HepG2 (cell line): Measurements from ENCODE around the gene GIPC3. TPM values are rescaled to one million over a fixed set of nuclear protein-coding genes. Genes with fewer than 3 reads are reported as not detected.

Source experiments
- ATAC-seq: fragments of 200-7000 bp; cut with Tn5 transposase; 3 replicates; pipeline ENCODE4 v1.9.1; 2020; ENCODE audit warnings: mild to moderate bottlenecking, moderate library complexity
- BruUV-seq: library from RNA; stranded (reverse); fragments of 400-500 nt; replicated peaks from 2 replicates; lab custom pipeline; 2021; lab: Mats Ljungman, UMichigan
- CTCF ChIA-PET: fragments of 300-600 bp; formaldehyde crosslinking; extraction: SDS; loops from one replicate; lab custom pipeline; 2021; ENCODE audit warnings: low total read pairs, inconsistent platforms, low intra/inter-chr PET ratio; lab: Yijun Ruan, JAX
- POLR2A ChIA-PET: fragments of 350-600 bp; sonication (Branson Sonifier 250); formaldehyde crosslinking; loops from one replicate; lab custom pipeline; 2020; ENCODE audit warnings: antibody characterized with exemption, inconsistent platforms; lab: Yijun Ruan, JAX
- DNase-seq: peaks from one replicate; pipeline ENCODE4 v3.0.0-alpha.2; 2015; ENCODE audit warnings: low spot score
- FAIRE-seq: peaks from 3 replicates; lab custom pipeline; 2011; peaks lifted over from hg19 to GRCh38; lab: Jason Lieb, UNC
- H2AFZ ChIP-seq: one replicate; pipeline ENCODE4 v1.6.1; 2011; ENCODE audit warnings: low read length, inconsistent platforms
- H3K27ac ChIP-seq: fragments of 300-600 bp; 3 replicates; pipeline ENCODE4 v1.8.0; 2011; ENCODE audit warnings: mixed run types, mild to moderate bottlenecking, mixed read lengths, low read length, inconsistent platforms; ENCODE audit not compliant: insufficient read depth; ENCODE audit errors: extremely low read length
- H3K27me3 ChIP-seq, 2 experiments: fragments of 200-600 bp in 1 of 2; 2 replicates in 1 of 2; 3 replicates in 1 of 2; pipeline versions ENCODE4 v1.6.0 to v1.8.0; 2011; ENCODE audit warnings: low read length in 2 of 2, mild to moderate bottlenecking in 2 of 2, moderate library complexity in 2 of 2, inconsistent platforms in 1 of 2; ENCODE audit not compliant: insufficient read depth in 2 of 2, control insufficient read depth in 1 of 2
- H3K36me3 ChIP-seq, 2 experiments: fragments of 200-600 bp in 1 of 2; replicated peaks in 1 of 2; 2 replicates in 1 of 2; 3 replicates in 1 of 2; pipeline versions ENCODE4 v1.5.1 to v1.8.0; 2011; ENCODE audit warnings: low read length in 2 of 2, inconsistent platforms in 1 of 2; ENCODE audit not compliant: insufficient read depth in 2 of 2, control insufficient read depth in 1 of 2
- H3K4me1 ChIP-seq: 2 replicates; pipeline ENCODE4 v1.5.1; 2012; ENCODE audit warnings: low read length, inconsistent platforms; ENCODE audit not compliant: insufficient read depth
- H3K4me2 ChIP-seq: 2 replicates; pipeline ENCODE4 v1.6.0; 2011; ENCODE audit warnings: low read depth, low read length, inconsistent platforms
- H3K4me3 ChIP-seq, 3 experiments: fragments of 200-600 bp in 1 of 3; sonication (generic), shearing (Covaris generic) in 1 of 3; replicated peaks in 1 of 3; 2 replicates each; pipeline ENCODE4 v1.5.1; 2011 to 2016; ENCODE audit warnings: low read length in 3 of 3, inconsistent platforms in 2 of 3, low read depth in 2 of 3, mild to moderate bottlenecking in 2 of 3, control low read depth in 1 of 3, mixed read lengths in 1 of 3; ENCODE audit not compliant: insufficient read depth in 1 of 3
- H3K79me2 ChIP-seq: one replicate; pipeline ENCODE4 v1.6.1; 2011; ENCODE audit warnings: low read length, inconsistent platforms; ENCODE audit not compliant: insufficient read depth
- H3K9ac ChIP-seq: 2 replicates; pipeline ENCODE4 v1.6.0; 2011; ENCODE audit warnings: mild to moderate bottlenecking, low read depth, low read length, inconsistent platforms; ENCODE audit not compliant: insufficient read depth
- H3K9me3 ChIP-seq: 2 replicates; pipeline ENCODE4 v1.5.1; 2012; ENCODE audit warnings: mild to moderate bottlenecking, low read length
- H4K20me1 ChIP-seq: 2 replicates; pipeline ENCODE4 v1.6.0; 2011; ENCODE audit warnings: inconsistent platforms, mild to moderate bottlenecking, low read length, moderate library complexity; ENCODE audit not compliant: insufficient read depth
- FOSL1 ChIP-seq: sonication (generic); formaldehyde crosslinking; IDR thresholded peaks from 2 replicates; pipeline ENCODE4 v1.9.0; 2021; ENCODE audit warnings: missing genetic modification reagents, borderline replicate concordance
- FOXM1 ChIP-seq: sonication (generic); formaldehyde crosslinking; IDR thresholded peaks from 2 replicates; pipeline ENCODE4 v1.5.0; 2020; ENCODE audit warnings: missing genetic modification reagents
- NKX3-1 ChIP-seq: sonication (generic); formaldehyde crosslinking; IDR thresholded peaks from 2 replicates; pipeline ENCODE4 v1.5.0; 2020; ENCODE audit warnings: missing genetic modification reagents
- PLRG1 ChIP-seq: fragments of 450-650 bp; conservative IDR thresholded peaks from 2 replicates; pipeline ENCODE4 v1.6.1; 2016
- PTBP1 ChIP-seq: fragments of 200-400 bp; formaldehyde crosslinking; IDR thresholded peaks from 2 replicates; pipeline ENCODE4 v1.6.1; 2018; ENCODE audit warnings: low read length, low read depth; ENCODE audit not compliant: poor library complexity, severe bottlenecking
- RFX1 ChIP-seq: fragments of 450-650 bp; IDR thresholded peaks from 2 replicates; pipeline ENCODE4 v1.6.1; 2017
- RFXAP ChIP-seq: sonication (generic); formaldehyde crosslinking; IDR thresholded peaks from 2 replicates; pipeline ENCODE4 v1.4.0; 2020; ENCODE audit warnings: missing genetic modification reagents, borderline replicate concordance
- TEAD3 ChIP-seq: optimal IDR thresholded peaks from 2 replicates; pipeline ENCODE3; 2016; ENCODE audit warnings: borderline replicate concordance
- ZFP37 ChIP-seq: sonication (generic); formaldehyde crosslinking; IDR thresholded peaks from 2 replicates; pipeline ENCODE4 v1.4.0; 2020; ENCODE audit warnings: missing genetic modification reagents, borderline replicate concordance
- ZNF383 ChIP-seq: sonication (generic); formaldehyde crosslinking; IDR thresholded peaks from 2 replicates; pipeline ENCODE4 v1.4.0; 2020; ENCODE audit warnings: missing genetic modification reagents, mild to moderate bottlenecking, borderline replicate concordance
- ZNF670 ChIP-seq: sonication (generic); formaldehyde crosslinking; IDR thresholded peaks from 2 replicates; pipeline ENCODE4 v1.8.0; 2022; ENCODE audit warnings: mild to moderate bottlenecking, missing genetic modification reagents, borderline replicate concordance
- ZNF788 ChIP-seq: sonication (generic); formaldehyde crosslinking; IDR thresholded peaks from 2 replicates; pipeline ENCODE4 v1.5.0; 2020; ENCODE audit warnings: mild to moderate bottlenecking, missing genetic modification reagents, borderline replicate concordance
- ZSCAN22 ChIP-seq: sonication (generic); formaldehyde crosslinking; IDR thresholded peaks from 2 replicates; pipeline ENCODE4 v1.4.0; 2020; ENCODE audit warnings: mild to moderate bottlenecking, missing genetic modification reagents
- WGBS: methylation state at CpG from one replicate; pipeline ENCODE4 v1.1.6; 2017; ENCODE audit warnings: low lambda C conversion rate; 5-methylcytosine and 5-hydroxymethylcytosine counted together
- in situ Hi-C: cut with HindIII; loops from 2 replicates; pipeline ENCODE4 v1.10.0; 2017; ENCODE audit warnings: low pct_unique_long_range_greater_than_20kb; ENCODE audit not compliant: extremely low pct_ligation_motif_present
- intact Hi-C: fragments of 100-400 bp; cut with micrococcal nuclease; formaldehyde crosslinking; loops from one replicate; pipeline ENCODE4 v1.10.0; 2022; ENCODE audit not compliant: unreplicated experiment
- polyA plus RNA-seq, 8 experiments: library from polyadenylated mRNA; depleted of rRNA in 3 of 8; stranded (reverse) in 7 of 8; unstranded in 1 of 8; fragments of >200 nt; fragmentation: Illumina TruSeq in 4 of 8; extraction: Trizol in 4 of 8; gene quantifications; 2 replicates each; pipeline versions ENCODE4 v1.2.1 to v1.2.3, GENCODE V29; 2011 to 2016; ENCODE audit warnings: low read depth in 4 of 8, missing spikeins in 1 of 8, mixed read lengths in 1 of 8; ENCODE audit not compliant: insufficient read depth in 1 of 8
- total RNA-seq, 5 experiments: library from RNA; depleted of rRNA; stranded (reverse); fragments of >200 nt; fragmentation: Illumina TruSeq; extraction: Trizol; gene quantifications; 2 replicates each; pipeline ENCODE4 v1.2.3, GENCODE V29; 2016; ENCODE audit warnings: low read depth in 1 of 5
- TF ChIP-seq, protein P1 (sequence below): sonication (generic); IDR thresholded peaks from 2 replicates; pipeline ENCODE4 v1.6.1; 2016; ENCODE audit warnings: low read depth, borderline replicate concordance
- TF ChIP-seq, protein P2 (sequence below): sonication (generic); formaldehyde crosslinking; IDR thresholded peaks from 2 replicates; pipeline ENCODE4 v1.4.0; 2020; ENCODE audit warnings: missing genetic modification reagents
- TF ChIP-seq, protein P3 (sequence below): sonication (generic); formaldehyde crosslinking; IDR thresholded peaks from 2 replicates; pipeline ENCODE4 v1.4.0; 2020; ENCODE audit warnings: missing genetic modification reagents

The GIPC3 gene
- total and polyA plus RNA-seq, 2 of the 13 experiments (the other 11 are each of a cell fraction or from before 2014, with no cell fraction given) = 0.05 TPM; not detected in 1

DNA sequence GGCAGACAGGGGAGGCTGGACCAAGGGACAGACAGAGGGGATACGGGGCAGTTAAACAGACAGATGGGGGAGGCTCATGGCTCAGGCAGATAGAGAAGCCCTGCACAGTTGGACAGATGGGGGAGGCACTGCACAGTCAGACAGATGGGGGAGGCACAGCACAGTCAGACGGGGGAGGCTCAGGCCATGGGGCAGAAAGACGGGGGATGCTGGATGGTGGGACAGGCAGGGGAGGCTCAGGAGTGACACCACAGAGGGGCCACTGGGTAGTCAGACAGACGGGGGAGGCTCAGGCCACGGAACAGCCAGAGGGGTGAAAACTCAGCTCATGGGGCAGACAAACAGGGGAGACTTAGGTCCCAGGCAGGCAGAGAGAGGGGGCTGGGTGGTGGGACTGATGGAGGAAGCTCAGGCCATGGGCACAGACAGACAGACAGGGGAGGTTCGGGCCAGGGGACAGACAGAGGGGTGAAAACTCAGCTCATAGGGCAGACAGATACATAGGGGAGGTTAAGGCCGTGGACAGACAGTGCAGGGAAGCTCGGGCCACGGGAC lies 28.8 kb upstream of the GIPC3 start:
- H4K20me1 ChIP-seq = no peaks in the 10 kb centered on the region
- DNase-seq (no peak), FAIRE-seq (no peak), ATAC-seq (no peak; the same call in 2 of the 3 replicates)
- ChIA-PET POLR2A (interaction anchor here (2.3 kb wide), 1 partner anchor 76 kb away, joined by 6 read pairs; the partner anchor contains the start of gene SMIM24), CTCF (no interaction called here)
- H3K36me3 ChIP-seq = no peaks in the 10 kb centered on the region
- no TSS peak for BruUV-seq
- WGBS = 33% methylated on average over 9 of the region's 9 CpGs
- H3K79me2 ChIP-seq = peaks cover 14% of the 10 kb centered on the region
- H3K4me3 ChIP-seq = peak overlapping the region; percentile 85 to 95 (median 91); a peak in 5 of 6 replicates
- no peaks in the 10 kb centered on the region for H3K9me3 ChIP-seq
- H3K27ac ChIP-seq = no peak overlapping the region
- in situ Hi-C loops (no loop called here), intact Hi-C loops (no loop called here)
- H2AFZ ChIP-seq = no peak overlapping the region
- peaks cover 54% of the 10 kb centered on the region for H3K4me1 ChIP-seq
- H3K4me2 ChIP-seq = peak overlapping the region; percentile 96
- H3K27me3 ChIP-seq = no peaks in the 10 kb centered on the region
- peak overlapping the region; percentile 87 for H3K9ac ChIP-seq
- TF ChIP-seq ZNF670 (CRISPR knock-in tag) (no peak), TEAD3 (CRISPR knock-in tag) (no peak), FOXM1 (CRISPR knock-in tag) (no peak), ZSCAN22 (CRISPR knock-in tag) (peak; percentile 100), PTBP1 (peak; percentile 21), ZNF788 (CRISPR knock-in tag) (0 out of 2 replicates have a peak, but pooled peaks have one; percentile 41), RFXAP (0 out of 2 replicates have a peak, but pooled peaks have one; percentile 52), ZNF383 (CRISPR knock-in tag) (no peak), ZFP37 (CRISPR knock-in tag) (no peak), FOSL1 (CRISPR knock-in tag) (0 out of 2 replicates have a peak, but pooled peaks have one; percentile 22), RFX1 (no peak), NKX3-1 (CRISPR knock-in tag) (no peak), PLRG1 (no peak)
- TF ChIP-seq, protein P1, sequence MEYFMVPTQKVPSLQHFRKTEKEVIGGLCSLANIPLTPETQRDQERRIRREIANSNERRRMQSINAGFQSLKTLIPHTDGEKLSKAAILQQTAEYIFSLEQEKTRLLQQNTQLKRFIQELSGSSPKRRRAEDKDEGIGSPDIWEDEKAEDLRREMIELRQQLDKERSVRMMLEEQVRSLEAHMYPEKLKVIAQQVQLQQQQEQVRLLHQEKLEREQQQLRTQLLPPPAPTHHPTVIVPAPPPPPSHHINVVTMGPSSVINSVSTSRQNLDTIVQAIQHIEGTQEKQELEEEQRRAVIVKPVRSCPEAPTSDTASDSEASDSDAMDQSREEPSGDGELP = no peak
- TF ChIP-seq, protein P2, sequence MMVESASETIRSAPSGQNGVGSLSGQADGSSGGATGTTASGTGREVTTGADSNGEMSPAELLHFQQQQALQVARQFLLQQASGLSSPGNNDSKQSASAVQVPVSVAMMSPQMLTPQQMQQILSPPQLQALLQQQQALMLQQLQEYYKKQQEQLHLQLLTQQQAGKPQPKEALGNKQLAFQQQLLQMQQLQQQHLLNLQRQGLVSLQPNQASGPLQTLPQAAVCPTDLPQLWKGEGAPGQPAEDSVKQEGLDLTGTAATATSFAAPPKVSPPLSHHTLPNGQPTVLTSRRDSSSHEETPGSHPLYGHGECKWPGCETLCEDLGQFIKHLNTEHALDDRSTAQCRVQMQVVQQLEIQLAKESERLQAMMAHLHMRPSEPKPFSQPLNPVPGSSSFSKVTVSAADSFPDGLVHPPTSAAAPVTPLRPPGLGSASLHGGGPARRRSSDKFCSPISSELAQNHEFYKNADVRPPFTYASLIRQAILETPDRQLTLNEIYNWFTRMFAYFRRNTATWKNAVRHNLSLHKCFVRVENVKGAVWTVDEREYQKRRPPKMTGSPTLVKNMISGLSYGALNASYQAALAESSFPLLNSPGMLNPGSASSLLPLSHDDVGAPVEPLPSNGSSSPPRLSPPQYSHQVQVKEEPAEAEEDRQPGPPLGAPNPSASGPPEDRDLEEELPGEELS (CRISPR knock-in tag) = no peak
- TF ChIP-seq, protein P3, sequence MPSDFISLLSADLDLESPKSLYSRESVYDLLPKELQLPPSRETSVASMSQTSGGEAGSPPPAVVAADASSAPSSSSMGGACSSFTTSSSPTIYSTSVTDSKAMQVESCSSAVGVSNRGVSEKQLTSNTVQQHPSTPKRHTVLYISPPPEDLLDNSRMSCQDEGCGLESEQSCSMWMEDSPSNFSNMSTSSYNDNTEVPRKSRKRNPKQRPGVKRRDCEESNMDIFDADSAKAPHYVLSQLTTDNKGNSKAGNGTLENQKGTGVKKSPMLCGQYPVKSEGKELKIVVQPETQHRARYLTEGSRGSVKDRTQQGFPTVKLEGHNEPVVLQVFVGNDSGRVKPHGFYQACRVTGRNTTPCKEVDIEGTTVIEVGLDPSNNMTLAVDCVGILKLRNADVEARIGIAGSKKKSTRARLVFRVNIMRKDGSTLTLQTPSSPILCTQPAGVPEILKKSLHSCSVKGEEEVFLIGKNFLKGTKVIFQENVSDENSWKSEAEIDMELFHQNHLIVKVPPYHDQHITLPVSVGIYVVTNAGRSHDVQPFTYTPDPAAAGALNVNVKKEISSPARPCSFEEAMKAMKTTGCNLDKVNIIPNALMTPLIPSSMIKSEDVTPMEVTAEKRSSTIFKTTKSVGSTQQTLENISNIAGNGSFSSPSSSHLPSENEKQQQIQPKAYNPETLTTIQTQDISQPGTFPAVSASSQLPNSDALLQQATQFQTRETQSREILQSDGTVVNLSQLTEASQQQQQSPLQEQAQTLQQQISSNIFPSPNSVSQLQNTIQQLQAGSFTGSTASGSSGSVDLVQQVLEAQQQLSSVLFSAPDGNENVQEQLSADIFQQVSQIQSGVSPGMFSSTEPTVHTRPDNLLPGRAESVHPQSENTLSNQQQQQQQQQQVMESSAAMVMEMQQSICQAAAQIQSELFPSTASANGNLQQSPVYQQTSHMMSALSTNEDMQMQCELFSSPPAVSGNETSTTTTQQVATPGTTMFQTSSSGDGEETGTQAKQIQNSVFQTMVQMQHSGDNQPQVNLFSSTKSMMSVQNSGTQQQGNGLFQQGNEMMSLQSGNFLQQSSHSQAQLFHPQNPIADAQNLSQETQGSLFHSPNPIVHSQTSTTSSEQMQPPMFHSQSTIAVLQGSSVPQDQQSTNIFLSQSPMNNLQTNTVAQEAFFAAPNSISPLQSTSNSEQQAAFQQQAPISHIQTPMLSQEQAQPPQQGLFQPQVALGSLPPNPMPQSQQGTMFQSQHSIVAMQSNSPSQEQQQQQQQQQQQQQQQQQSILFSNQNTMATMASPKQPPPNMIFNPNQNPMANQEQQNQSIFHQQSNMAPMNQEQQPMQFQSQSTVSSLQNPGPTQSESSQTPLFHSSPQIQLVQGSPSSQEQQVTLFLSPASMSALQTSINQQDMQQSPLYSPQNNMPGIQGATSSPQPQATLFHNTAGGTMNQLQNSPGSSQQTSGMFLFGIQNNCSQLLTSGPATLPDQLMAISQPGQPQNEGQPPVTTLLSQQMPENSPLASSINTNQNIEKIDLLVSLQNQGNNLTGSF (CRISPR knock-in tag) = no peak
